HepG2 (cell line): ENCODE data around the gene RPL3. TPM values are rescaled to one million over a fixed set of nuclear protein-coding genes. Genes with fewer than 3 reads are reported as not detected.

Source experiments
- HNF4G ChIP-seq, 2 experiments: sonication (generic) in 1 of 2; formaldehyde crosslinking in 1 of 2; IDR thresholded peaks; 2 replicates each; pipeline versions ENCODE4 v1.4.0 to v1.6.1; 2011 to 2020; ENCODE audit warnings: borderline replicate concordance in 2 of 2, low read depth in 2 of 2, mild to moderate bottlenecking in 2 of 2, low read length in 1 of 2, missing genetic modification reagents in 1 of 2, moderate library complexity in 1 of 2
- LCORL ChIP-seq, 2 experiments: fragments of 450-650 bp in 1 of 2; sonication (generic) in 1 of 2; formaldehyde crosslinking in 1 of 2; IDR thresholded peaks; 2 replicates each; pipeline versions ENCODE4 v1.5.0 to v1.6.1; 2017 to 2020; ENCODE audit warnings: antibody characterized with exemption in 1 of 2, missing genetic modification reagents in 1 of 2
- PHF21A ChIP-seq: sonication (generic); formaldehyde crosslinking; IDR thresholded peaks from 2 replicates; pipeline ENCODE4 v1.5.0; 2020; ENCODE audit warnings: mild to moderate bottlenecking, missing genetic modification reagents
- RBFOX2 ChIP-seq: fragments of 200-400 bp; formaldehyde crosslinking; IDR thresholded peaks from 2 replicates; pipeline ENCODE4 v1.6.1; 2017; ENCODE audit warnings: low read depth, mild to moderate bottlenecking, low read length
- SP5 ChIP-seq: IDR thresholded peaks from 2 replicates; pipeline ENCODE4 v1.6.1; 2016; ENCODE audit warnings: low read depth, borderline replicate concordance
- TMF1 ChIP-seq: sonication (generic); formaldehyde crosslinking; IDR thresholded peaks from 2 replicates; pipeline ENCODE4 v1.8.1; 2022; ENCODE audit warnings: low read depth, missing genetic modification reagents
- ZBTB3 ChIP-seq: sonication (generic); formaldehyde crosslinking; IDR thresholded peaks from 2 replicates; pipeline ENCODE4 v1.4.0; 2020; ENCODE audit warnings: low read depth, mild to moderate bottlenecking, moderate library complexity, missing genetic modification reagents, borderline replicate concordance
- ZC3H13 ChIP-seq: sonication (generic); formaldehyde crosslinking; IDR thresholded peaks from 2 replicates; pipeline ENCODE4 v1.8.1; 2023; ENCODE audit warnings: mild to moderate bottlenecking, missing genetic modification reagents, moderate library complexity
- ZNF12 ChIP-seq: sonication (generic); formaldehyde crosslinking; IDR thresholded peaks from 2 replicates; pipeline ENCODE4 v1.5.0; 2020; ENCODE audit warnings: missing genetic modification reagents
- ZNF205 ChIP-seq: IDR thresholded peaks from 2 replicates; pipeline ENCODE4 v1.6.1; 2018; ENCODE audit warnings: missing biosample characterization, missing genetic modification reagents
- ZNF225 ChIP-seq: sonication (generic); formaldehyde crosslinking; IDR thresholded peaks from 2 replicates; pipeline ENCODE4 v1.4.0; 2020; ENCODE audit warnings: mild to moderate bottlenecking, missing genetic modification reagents
- ZNF234 ChIP-seq: sonication (generic); formaldehyde crosslinking; conservative IDR thresholded peaks from 2 replicates; pipeline ENCODE4 v1.5.1; 2020; ENCODE audit warnings: mild to moderate bottlenecking, missing genetic modification reagents
- ZNF709 ChIP-seq: sonication (generic); formaldehyde crosslinking; IDR thresholded peaks from 2 replicates; pipeline ENCODE4 v1.5.0; 2020; ENCODE audit warnings: mild to moderate bottlenecking, missing genetic modification reagents
- polyA plus RNA-seq, 8 experiments: library from polyadenylated mRNA; depleted of rRNA in 3 of 8; stranded (reverse) in 7 of 8; unstranded in 1 of 8; fragments of >200 nt; fragmentation: Illumina TruSeq in 4 of 8; extraction: Trizol in 4 of 8; gene quantifications; 2 replicates each; pipeline versions ENCODE4 v1.2.1 to v1.2.3, GENCODE V29; 2011 to 2016; ENCODE audit warnings: low read depth in 4 of 8, missing spikeins in 1 of 8, mixed read lengths in 1 of 8; ENCODE audit not compliant: insufficient read depth in 1 of 8
- total RNA-seq, 5 experiments: library from RNA; depleted of rRNA; stranded (reverse); fragments of >200 nt; fragmentation: Illumina TruSeq; extraction: Trizol; gene quantifications; 2 replicates each; pipeline ENCODE4 v1.2.3, GENCODE V29; 2016; ENCODE audit warnings: low read depth in 1 of 5
- TF ChIP-seq, protein P1 (sequence below): IDR thresholded peaks from 2 replicates; pipeline ENCODE4 v1.6.1; 2016; ENCODE audit warnings: missing genetic modification reagents, missing compliant biosample characterization
- TF ChIP-seq, protein P2 (sequence below): IDR thresholded peaks from 2 replicates; pipeline ENCODE4 v1.6.1; 2016
- TF ChIP-seq, protein P3 (sequence below): sonication (generic); formaldehyde crosslinking; IDR thresholded peaks from 2 replicates; pipeline ENCODE4 v1.8.0; 2022; ENCODE audit warnings: mild to moderate bottlenecking, missing genetic modification reagents; ENCODE audit not compliant: insufficient replicate concordance
- TF ChIP-seq, protein P4 (sequence below): sonication (generic); formaldehyde crosslinking; IDR thresholded peaks from 2 replicates; pipeline ENCODE4 v1.8.0; 2022; ENCODE audit warnings: missing genetic modification reagents, mild to moderate bottlenecking, moderate library complexity, borderline replicate concordance
- TF ChIP-seq, protein P5 (sequence below): sonication (generic); formaldehyde crosslinking; IDR thresholded peaks from 2 replicates; pipeline ENCODE4 v1.5.0; 2020; ENCODE audit warnings: mild to moderate bottlenecking, missing genetic modification reagents

RPL3 gene
- total and polyA plus RNA-seq, 2 of the 13 experiments (the other 11 are each of a cell fraction or from before 2014, with no cell fraction given), result 1,051 to 3,279 TPM

DNA sequence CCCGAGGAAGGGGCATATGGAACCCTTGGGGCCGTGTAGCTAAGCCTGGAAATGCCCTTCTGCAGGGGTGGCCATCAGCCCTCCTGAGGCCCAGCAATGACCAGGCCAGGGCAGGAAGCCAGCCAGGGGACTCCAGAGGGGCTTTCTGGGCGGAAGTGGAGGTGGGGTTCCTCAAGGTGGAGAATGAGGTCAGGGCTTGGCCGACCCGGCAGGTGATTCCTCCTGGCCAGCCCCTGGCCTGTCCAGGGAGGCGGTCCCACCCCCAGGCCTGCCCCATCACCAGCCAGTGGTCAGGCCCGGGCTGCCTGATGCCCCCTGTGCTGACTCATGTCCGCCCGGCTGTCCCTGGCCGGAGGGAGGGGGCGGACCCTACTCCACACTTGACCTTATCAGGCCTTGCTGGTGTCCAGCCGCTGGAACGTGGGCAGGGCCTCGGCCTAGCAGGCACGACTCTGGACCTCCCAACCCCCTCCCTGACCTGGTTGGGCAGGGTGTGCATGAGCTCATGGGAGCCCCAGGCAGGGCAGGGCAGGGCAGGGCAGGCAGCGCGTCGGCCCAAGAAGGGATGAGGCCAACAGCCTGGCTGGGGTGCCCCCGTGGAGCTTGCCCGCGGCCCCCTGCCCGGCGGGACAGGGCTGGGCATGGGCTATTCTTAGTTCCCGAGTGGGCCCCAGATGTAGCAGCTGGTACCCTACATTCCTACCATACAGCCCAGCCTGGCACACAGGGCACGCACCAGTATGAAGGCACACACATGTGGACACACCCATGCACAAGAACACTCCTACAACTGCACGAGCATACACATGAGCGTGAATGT lies 35.9 kb downstream of the RPL3 start (continued):
- TF ChIP-seq, protein P1, sequence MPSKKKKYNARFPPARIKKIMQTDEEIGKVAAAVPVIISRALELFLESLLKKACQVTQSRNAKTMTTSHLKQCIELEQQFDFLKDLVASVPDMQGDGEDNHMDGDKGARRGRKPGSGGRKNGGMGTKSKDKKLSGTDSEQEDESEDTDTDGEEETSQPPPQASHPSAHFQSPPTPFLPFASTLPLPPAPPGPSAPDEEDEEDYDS, result peak; percentile 60
- TF ChIP-seq ZNF709, result peak; percentile 31; the same call in 1 of the 2 replicates
- TF ChIP-seq ZNF225 (CRISPR knock-in tag), result no peak
- TF ChIP-seq, protein P2, sequence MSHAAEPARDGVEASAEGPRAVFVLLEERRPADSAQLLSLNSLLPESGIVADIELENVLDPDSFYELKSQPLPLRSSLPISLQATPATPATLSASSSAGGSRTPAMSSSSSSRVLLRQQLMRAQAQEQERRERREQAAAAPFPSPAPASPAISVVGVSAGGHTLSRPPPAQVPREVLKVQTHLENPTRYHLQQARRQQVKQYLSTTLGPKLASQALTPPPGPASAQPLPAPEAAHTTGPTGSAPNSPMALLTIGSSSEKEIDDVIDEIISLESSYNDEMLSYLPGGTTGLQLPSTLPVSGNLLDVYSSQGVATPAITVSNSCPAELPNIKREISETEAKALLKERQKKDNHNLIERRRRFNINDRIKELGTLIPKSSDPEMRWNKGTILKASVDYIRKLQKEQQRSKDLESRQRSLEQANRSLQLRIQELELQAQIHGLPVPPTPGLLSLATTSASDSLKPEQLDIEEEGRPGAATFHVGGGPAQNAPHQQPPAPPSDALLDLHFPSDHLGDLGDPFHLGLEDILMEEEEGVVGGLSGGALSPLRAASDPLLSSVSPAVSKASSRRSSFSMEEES (CRISPR knock-in tag), result peak; percentile 80
- 0 out of 2 replicates have a peak, but pooled peaks have one; percentile 37 for TF ChIP-seq TMF1 (CRISPR knock-in tag)
- TF ChIP-seq, protein P3, sequence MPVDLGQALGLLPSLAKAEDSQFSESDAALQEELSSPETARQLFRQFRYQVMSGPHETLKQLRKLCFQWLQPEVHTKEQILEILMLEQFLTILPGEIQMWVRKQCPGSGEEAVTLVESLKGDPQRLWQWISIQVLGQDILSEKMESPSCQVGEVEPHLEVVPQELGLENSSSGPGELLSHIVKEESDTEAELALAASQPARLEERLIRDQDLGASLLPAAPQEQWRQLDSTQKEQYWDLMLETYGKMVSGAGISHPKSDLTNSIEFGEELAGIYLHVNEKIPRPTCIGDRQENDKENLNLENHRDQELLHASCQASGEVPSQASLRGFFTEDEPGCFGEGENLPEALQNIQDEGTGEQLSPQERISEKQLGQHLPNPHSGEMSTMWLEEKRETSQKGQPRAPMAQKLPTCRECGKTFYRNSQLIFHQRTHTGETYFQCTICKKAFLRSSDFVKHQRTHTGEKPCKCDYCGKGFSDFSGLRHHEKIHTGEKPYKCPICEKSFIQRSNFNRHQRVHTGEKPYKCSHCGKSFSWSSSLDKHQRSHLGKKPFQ (CRISPR knock-in tag), result peak; percentile 78
- TF ChIP-seq ZBTB3 (CRISPR knock-in tag), result peak; percentile 84; the same call in 1 of the 2 replicates
- peak; percentile 40; the same call in 1 of the 2 replicates for TF ChIP-seq RBFOX2
- TF ChIP-seq PHF21A (CRISPR knock-in tag), result peak; percentile 82
- TF ChIP-seq, protein P4, sequence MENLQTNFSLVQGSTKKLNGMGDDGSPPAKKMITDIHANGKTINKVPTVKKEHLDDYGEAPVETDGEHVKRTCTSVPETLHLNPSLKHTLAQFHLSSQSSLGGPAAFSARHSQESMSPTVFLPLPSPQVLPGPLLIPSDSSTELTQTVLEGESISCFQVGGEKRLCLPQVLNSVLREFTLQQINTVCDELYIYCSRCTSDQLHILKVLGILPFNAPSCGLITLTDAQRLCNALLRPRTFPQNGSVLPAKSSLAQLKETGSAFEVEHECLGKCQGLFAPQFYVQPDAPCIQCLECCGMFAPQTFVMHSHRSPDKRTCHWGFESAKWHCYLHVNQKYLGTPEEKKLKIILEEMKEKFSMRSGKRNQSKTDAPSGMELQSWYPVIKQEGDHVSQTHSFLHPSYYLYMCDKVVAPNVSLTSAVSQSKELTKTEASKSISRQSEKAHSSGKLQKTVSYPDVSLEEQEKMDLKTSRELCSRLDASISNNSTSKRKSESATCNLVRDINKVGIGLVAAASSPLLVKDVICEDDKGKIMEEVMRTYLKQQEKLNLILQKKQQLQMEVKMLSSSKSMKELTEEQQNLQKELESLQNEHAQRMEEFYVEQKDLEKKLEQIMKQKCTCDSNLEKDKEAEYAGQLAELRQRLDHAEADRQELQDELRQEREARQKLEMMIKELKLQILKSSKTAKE (CRISPR knock-in tag), result peak; percentile 98
- TF ChIP-seq HNF4G (IDR thresholded peaks at IDR 0.05; ENCODE audit: borderline replicate concordance, low read depth, low read length), result 0 out of 2 replicates have a peak, but pooled peaks have one; percentile 7
- TF ChIP-seq HNF4G (CRISPR knock-in tag; IDR thresholded peaks at IDR 0.05; ENCODE audit: borderline replicate concordance, low read depth), result no peak; the same call in 1 of the 2 replicates
- peak; percentile 97 for TF ChIP-seq SP5
- TF ChIP-seq ZNF12, result peak; percentile 54; the same call in 1 of the 2 replicates
- TF ChIP-seq ZNF205 (CRISPR knock-in tag), result 0 out of 2 replicates have a peak, but pooled peaks have one; percentile 46
- TF ChIP-seq LCORL (IDR thresholded peaks at IDR 0.05), result no peak
- TF ChIP-seq LCORL (CRISPR knock-in tag; IDR thresholded peaks at IDR 0.05), result peak; percentile 99
- TF ChIP-seq ZC3H13, result 0 out of 2 replicates have a peak, but pooled peaks have one; percentile 35
- TF ChIP-seq, protein P5, sequence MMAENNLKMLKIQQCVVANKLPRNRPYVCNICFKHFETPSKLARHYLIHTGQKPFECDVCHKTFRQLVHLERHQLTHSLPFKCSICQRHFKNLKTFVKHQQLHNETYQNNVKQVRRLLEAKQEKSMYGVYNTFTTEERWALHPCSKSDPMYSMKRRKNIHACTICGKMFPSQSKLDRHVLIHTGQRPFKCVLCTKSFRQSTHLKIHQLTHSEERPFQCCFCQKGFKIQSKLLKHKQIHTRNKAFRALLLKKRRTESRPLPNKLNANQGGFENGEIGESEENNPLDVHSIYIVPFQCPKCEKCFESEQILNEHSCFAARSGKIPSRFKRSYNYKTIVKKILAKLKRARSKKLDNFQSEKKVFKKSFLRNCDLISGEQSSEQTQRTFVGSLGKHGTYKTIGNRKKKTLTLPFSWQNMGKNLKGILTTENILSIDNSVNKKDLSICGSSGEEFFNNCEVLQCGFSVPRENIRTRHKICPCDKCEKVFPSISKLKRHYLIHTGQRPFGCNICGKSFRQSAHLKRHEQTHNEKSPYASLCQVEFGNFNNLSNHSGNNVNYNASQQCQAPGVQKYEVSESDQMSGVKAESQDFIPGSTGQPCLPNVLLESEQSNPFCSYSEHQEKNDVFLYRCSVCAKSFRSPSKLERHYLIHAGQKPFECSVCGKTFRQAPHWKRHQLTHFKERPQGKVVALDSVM, result peak; percentile 39; the same call in 1 of the 2 replicates
- no peak for TF ChIP-seq ZNF234
